SK-N-DZ (cell line): ENCODE data around the gene TPPP. TPM values are rescaled to one million over a fixed set of nuclear protein-coding genes. Genes with fewer than 3 reads are reported as not detected.
"Not testable (repeated sequence)": the region's sequence is repeated elsewhere in the genome, so short reads cannot be mapped to it uniquely, and the experiment has no call there.

Source experiments
- DNase-seq: peaks from one replicate; pipeline ENCODE4 v3.0.0-alpha.2; 2015; ENCODE audit warnings: low spot score
- polyA plus RNA-seq, 2 experiments: library from polyadenylated mRNA; depleted of rRNA; stranded (reverse); fragments of >200 nt; gene quantifications; 2 replicates each; pipeline ENCODE4 v1.2.3, GENCODE V29; 2014

TPPP gene
- polyA plus RNA-seq (2014; cell fraction: cytosol; rRNA removed) = 4.3 and 5.3 TPM in 2 replicates
- polyA plus RNA-seq (2014; cell fraction: nucleus; rRNA removed) = 3.0 and 5.6 TPM in 2 replicates

- peak; percentile 82 for DNase-seq
Measured at GRCh38 chr5:693271-694041, at the start of gene TPPP. Gene TPPP (minus strand): TSS chr5:693352. CDS start chr5:678060, 15,292 bp downstream.

- not testable (repeated sequence) for DNase-seq
Measured at GRCh38 chr5:742276-742675, 49.1 kb upstream of the TPPP start.

- not testable (repeated sequence) for DNase-seq
Measured at GRCh38 chr5:734145-734544, 41.0 kb upstream of the TPPP start.

- not testable (repeated sequence) for DNase-seq
Measured at GRCh38 chr5:732754-733454, 39.8 kb upstream of the TPPP start.

- not testable (repeated sequence) for DNase-seq
Measured at GRCh38 chr5:729225-729624, 36.1 kb upstream of the TPPP start.

- not testable (repeated sequence) for DNase-seq
Measured at GRCh38 chr5:727087-727486, 33.9 kb upstream of the TPPP start.

GRCh38 chr5:723865-724264 is 30.7 kb upstream of the TPPP start:
- not testable (repeated sequence) for DNase-seq

GRCh38 chr5:723309-723708 is 30.2 kb upstream of the TPPP start:
- DNase-seq = not testable (repeated sequence)

GRCh38 chr5:719379-719778 is 26.2 kb upstream of the TPPP start:
- DNase-seq = not testable (repeated sequence)

- DNase-seq = no peak
Measured at GRCh38 chr5:717143-717542, 24.0 kb upstream of the TPPP start.

- DNase-seq = not testable (repeated sequence)
Measured at GRCh38 chr5:716740-717139, 23.6 kb upstream of the TPPP start.

GRCh38 chr5:715636-716035 is 22.5 kb upstream of the TPPP start:
- not testable (repeated sequence) for DNase-seq

GRCh38 chr5:714215-715118 is 21.3 kb upstream of the TPPP start:
- not testable (repeated sequence) for DNase-seq

GRCh38 chr5:713686-714085 is 20.5 kb upstream of the TPPP start:
- DNase-seq = not testable (repeated sequence)

- DNase-seq = not testable (repeated sequence)
Measured at GRCh38 chr5:708848-709517, 15.8 kb upstream of the TPPP start.

- not testable (repeated sequence) for DNase-seq
Measured at GRCh38 chr5:708374-708773, 15.2 kb upstream of the TPPP start.

GRCh38 chr5:706127-706526 is 13.0 kb upstream of the TPPP start:
- DNase-seq = not testable (repeated sequence)

GRCh38 chr5:696753-697702 is 3.9 kb upstream of the TPPP start:
- DNase-seq = not testable (repeated sequence)

- not testable (repeated sequence) for DNase-seq
Measured at GRCh38 chr5:696191-696590, 3.0 kb upstream of the TPPP start.

- not testable (repeated sequence) for DNase-seq
Measured at GRCh38 chr5:695475-695874, 2.3 kb upstream of the TPPP start.
